Measurements from ENCODE around the gene RCL1.
"Not testable (repeated sequence)": the region's sequence is repeated elsewhere in the genome, so short reads cannot be mapped to it uniquely, and the experiment has no call there.

RCL1 gene

GRCh38 chr9:4883326-4883873 is 90.7 kb downstream of the RCL1 start:
- DNase-seq (ENCODE audit: low read depth in 2 of 2): no peak

- DNase-seq (ENCODE audit: low read depth in 2 of 2): no peak
Measured at GRCh38 chr9:4886698-4887097, 94.0 kb downstream of the RCL1 start.

GRCh38 chr9:4887556-4887955 is 94.8 kb downstream of the RCL1 start:
- no peak for DNase-seq (ENCODE audit: low read depth in 2 of 2)

GRCh38 chr9:4890242-4890641 is 97.5 kb downstream of the RCL1 start:
- DNase-seq (ENCODE audit: low read depth in 2 of 2): no peak

GRCh38 chr9:4890929-4891328 is 98.2 kb downstream of the RCL1 start:
- no peak for DNase-seq (ENCODE audit: low read depth in 2 of 2)

- no peak for DNase-seq (ENCODE audit: low read depth in 2 of 2)
Measured at GRCh38 chr9:4891674-4892073, 98.9 kb downstream of the RCL1 start.

GRCh38 chr9:4892501-4893194 is 99.9 kb downstream of the RCL1 start:
- DNase-seq (ENCODE audit: low read depth in 2 of 2): no peak

- DNase-seq (ENCODE audit: low read depth in 2 of 2): no peak
Measured at GRCh38 chr9:4894076-4894475, 101.3 kb downstream of the RCL1 start.

- not testable (repeated sequence) for DNase-seq (ENCODE audit: low read depth in 2 of 2)
Measured at GRCh38 chr9:4899853-4900252, 107.1 kb downstream of the RCL1 start.

- DNase-seq (ENCODE audit: low read depth in 2 of 2): not testable (repeated sequence)
Measured at GRCh38 chr9:4901401-4902134, 108.8 kb downstream of the RCL1 start.

GRCh38 chr9:4902135-4902475 is 109.4 kb downstream of the RCL1 start:
- DNase-seq (ENCODE audit: low read depth in 2 of 2): no peak

- no peak for DNase-seq (ENCODE audit: low read depth in 2 of 2)
Measured at GRCh38 chr9:4904322-4905134, 111.8 kb downstream of the RCL1 start.

GRCh38 chr9:4905135-4905490 is 112.4 kb downstream of the RCL1 start:
- DNase-seq (ENCODE audit: low read depth in 2 of 2): no peak
